ENCODE data around the gene KCNG1. TPM values are rescaled to one million over a fixed set of nuclear protein-coding genes. Genes with fewer than 3 reads are reported as not detected.

Gene KCNG1
- total and polyA plus RNA-seq, 2 experiments from 2014 or later, result 26.1 to 45.8 TPM

DNA sequence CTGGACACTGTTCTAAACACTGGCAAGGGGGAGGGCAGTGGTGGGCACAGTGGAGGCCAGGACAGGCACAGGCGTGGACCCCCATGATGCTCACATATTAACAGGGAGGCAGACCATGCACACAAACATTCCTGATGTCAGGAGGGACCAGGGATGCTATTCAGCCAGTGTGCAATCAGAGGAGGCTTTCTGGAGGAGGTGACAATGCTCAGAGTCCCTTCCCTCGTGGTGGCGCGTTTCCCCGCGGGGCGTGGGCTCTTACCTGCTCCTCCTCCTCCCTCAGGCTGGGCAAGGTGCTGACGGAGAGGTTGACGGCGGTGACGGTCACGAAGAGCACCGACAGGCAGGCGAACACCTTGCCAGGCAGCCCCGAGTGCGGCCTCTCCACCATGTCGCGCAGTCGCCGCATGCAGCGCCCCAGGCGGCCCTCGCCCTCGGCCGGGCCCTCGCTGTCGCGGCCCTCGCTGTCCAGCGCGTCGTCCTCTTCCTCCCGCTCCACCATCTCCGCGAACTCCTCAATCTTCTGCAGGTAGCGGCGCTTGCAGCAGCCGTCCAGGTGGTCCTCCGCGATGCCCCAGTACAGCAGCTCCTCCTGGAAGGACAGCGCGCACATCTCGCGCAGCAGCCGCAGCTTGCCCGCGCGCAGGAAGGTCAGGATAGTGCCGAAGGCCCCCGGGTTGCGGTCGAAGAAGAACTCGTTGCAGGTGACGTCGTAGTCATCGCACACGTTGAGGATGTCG, 13.4 kb downstream of the KCNG1 start:
- Histone ChIP-seq H3K27me3 (no peaks in the 10 kb centered on the region), H4K20me1 (ENCODE audit: insufficient read depth, poor library complexity, severe bottlenecking) (no peaks in the 10 kb centered on the region), H3K4me3 (no peak overlapping the region), H3K27ac (no peak overlapping the region), H3K36me3 (replicated peaks; ENCODE audit: insufficient read depth, low read depth) (no peaks in the 10 kb centered on the region), H3K4me1 (ENCODE audit: insufficient read depth) (peaks cover 4% of the 10 kb centered on the region), H3K79me2 (no peaks in the 10 kb centered on the region), H3K9me2 (replicated peaks; ENCODE audit: insufficient read depth) (no peaks in the 10 kb centered on the region), H2AFZ (no peak overlapping the region), H3K9me3 (ENCODE audit: low read depth) (no peaks in the 10 kb centered on the region), H3K4me2 (no peak overlapping the region)
- TF ChIP-seq, protein P1, sequence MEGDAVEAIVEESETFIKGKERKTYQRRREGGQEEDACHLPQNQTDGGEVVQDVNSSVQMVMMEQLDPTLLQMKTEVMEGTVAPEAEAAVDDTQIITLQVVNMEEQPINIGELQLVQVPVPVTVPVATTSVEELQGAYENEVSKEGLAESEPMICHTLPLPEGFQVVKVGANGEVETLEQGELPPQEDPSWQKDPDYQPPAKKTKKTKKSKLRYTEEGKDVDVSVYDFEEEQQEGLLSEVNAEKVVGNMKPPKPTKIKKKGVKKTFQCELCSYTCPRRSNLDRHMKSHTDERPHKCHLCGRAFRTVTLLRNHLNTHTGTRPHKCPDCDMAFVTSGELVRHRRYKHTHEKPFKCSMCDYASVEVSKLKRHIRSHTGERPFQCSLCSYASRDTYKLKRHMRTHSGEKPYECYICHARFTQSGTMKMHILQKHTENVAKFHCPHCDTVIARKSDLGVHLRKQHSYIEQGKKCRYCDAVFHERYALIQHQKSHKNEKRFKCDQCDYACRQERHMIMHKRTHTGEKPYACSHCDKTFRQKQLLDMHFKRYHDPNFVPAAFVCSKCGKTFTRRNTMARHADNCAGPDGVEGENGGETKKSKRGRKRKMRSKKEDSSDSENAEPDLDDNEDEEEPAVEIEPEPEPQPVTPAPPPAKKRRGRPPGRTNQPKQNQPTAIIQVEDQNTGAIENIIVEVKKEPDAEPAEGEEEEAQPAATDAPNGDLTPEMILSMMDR (IDR thresholded peaks at IDR 0.05; ENCODE audit: poor library complexity), result no peak
- TF ChIP-seq EZH2 (IDR thresholded peaks at IDR 0.05; ENCODE audit: borderline replicate concordance) (no peak), EZH2phosphoT487 (IDR thresholded peaks at IDR 0.05; ENCODE audit: low read depth, severe bottlenecking, unreplicated experiment) (no peak)
- DNase-seq (ENCODE audit: low spot score), result no peak
- 97% methylated on average over 55 of the region's 58 CpGs for WGBS (ENCODE audit: low lambda C conversion rate, missing lambda C conversion rate)

DNA sequence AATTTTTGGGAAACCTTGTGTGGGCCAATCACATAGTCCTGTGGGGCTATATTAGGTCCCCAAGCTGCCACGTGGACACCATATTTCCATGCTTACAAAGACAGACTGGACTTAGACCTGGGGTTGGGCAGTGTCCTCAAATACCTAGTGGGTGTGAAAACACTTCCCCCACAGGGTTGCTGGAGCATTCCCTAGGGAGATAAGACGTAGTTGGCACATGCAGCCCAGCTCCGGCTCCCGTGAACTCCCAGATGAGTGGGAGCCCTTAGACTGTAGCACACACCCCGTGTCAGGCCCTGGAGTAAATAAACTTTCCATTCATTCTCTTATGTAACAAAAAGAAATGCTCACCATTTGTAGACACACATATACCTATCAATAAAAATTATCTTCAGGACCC, 14.2 kb downstream of the KCNG1 start:
- Histone ChIP-seq H3K9me3 (ENCODE audit: low read depth) (no peaks in the 10 kb centered on the region), H2AFZ (no peak overlapping the region), H4K20me1 (ENCODE audit: insufficient read depth, poor library complexity, severe bottlenecking) (no peaks in the 10 kb centered on the region), H3K27ac (no peak overlapping the region), H3K9me2 (replicated peaks; ENCODE audit: insufficient read depth) (no peaks in the 10 kb centered on the region), H3K79me2 (no peaks in the 10 kb centered on the region), H3K36me3 (replicated peaks; ENCODE audit: insufficient read depth, low read depth) (no peaks in the 10 kb centered on the region), H3K4me3 (no peak overlapping the region), H3K4me2 (no peak overlapping the region), H3K27me3 (no peaks in the 10 kb centered on the region), H3K4me1 (ENCODE audit: insufficient read depth) (no peaks in the 10 kb centered on the region)
- TF ChIP-seq EZH2 (IDR thresholded peaks at IDR 0.05; ENCODE audit: borderline replicate concordance) (no peak), EZH2phosphoT487 (IDR thresholded peaks at IDR 0.05; ENCODE audit: low read depth, severe bottlenecking, unreplicated experiment) (no peak)
- TF ChIP-seq, protein P1 (IDR thresholded peaks at IDR 0.05; ENCODE audit: poor library complexity), result no peak
- peak; percentile 44 for DNase-seq (ENCODE audit: low spot score)
- WGBS (ENCODE audit: low lambda C conversion rate, missing lambda C conversion rate), result 60% methylated on average over 5 of the region's 5 CpGs

GRCh38 chr20:51005214-51005613, 17.7 kb downstream of the KCNG1 start:
- TF ChIP-seq EZH2phosphoT487 (IDR thresholded peaks at IDR 0.05; ENCODE audit: low read depth, severe bottlenecking, unreplicated experiment) (no peak), EZH2 (IDR thresholded peaks at IDR 0.05; ENCODE audit: borderline replicate concordance) (no peak)
- TF ChIP-seq, protein P1 (IDR thresholded peaks at IDR 0.05; ENCODE audit: poor library complexity), result no peak
- Histone ChIP-seq H3K9me3 (ENCODE audit: low read depth) (no peaks in the 10 kb centered on the region), H3K9me2 (replicated peaks; ENCODE audit: insufficient read depth) (no peaks in the 10 kb centered on the region), H2AFZ (no peak overlapping the region), H4K20me1 (ENCODE audit: insufficient read depth, poor library complexity, severe bottlenecking) (no peaks in the 10 kb centered on the region), H3K4me3 (no peak overlapping the region), H3K79me2 (no peaks in the 10 kb centered on the region), H3K27me3 (no peaks in the 10 kb centered on the region), H3K36me3 (replicated peaks; ENCODE audit: insufficient read depth, low read depth) (no peaks in the 10 kb centered on the region), H3K27ac (no peak overlapping the region), H3K4me2 (no peak overlapping the region), H3K4me1 (ENCODE audit: insufficient read depth) (no peaks in the 10 kb centered on the region)
- DNase-seq (ENCODE audit: low spot score), result no peak
- WGBS (ENCODE audit: low lambda C conversion rate, missing lambda C conversion rate), result 92% methylated on average over 7 of the region's 7 CpGs

Data from hepatocyte (in vitro differentiated cells).